Heart left ventricle (tissue), 13 donors: Measurements from ENCODE around the gene TSC2.

Experiments
- POLR2A ChIP-seq, 2 donors: fragments of 450-650 bp; IDR thresholded peaks; one replicate each; pipeline ENCODE4 v1.6.1; 2017; ENCODE audit warnings: antibody characterized with exemption in 2 of 2, mild to moderate bottlenecking in 2 of 2, moderate library complexity in 2 of 2
- TF ChIP-seq, protein P1 (sequence below), 12 donors: fragments of 200-600 bp; sonication (generic) in 4 of 12; IDR thresholded peaks; one replicate each; pipeline versions ENCODE4 v1.5.0 to v1.8.0; 2018 to 2022; ENCODE audit warnings: antibody characterized with exemption in 12 of 12, mild to moderate bottlenecking in 5 of 12
- donor health status: ischemic (EF 13 %, LVEDD 7.1; RV severe dilation, severe dysfunction).
- donor health status: DM: no; HTN: yes; CAD: no.
- donor health status: DM: no; HTN: no; CAD: no.
- donor health status: ischemic (EF 25% LVEDD 6.9; RV normal size, moderate dysfunction).
- donor health status: ischemic (EF 25% LVEDD 5.7; RV mildly dilated, moderate dysfunction).
- donor health status: ischemic (EF 35%, LVEDD 5.7; RV mildly dilated, moderate dysfunction).
- donor health status: nonischemic (EF 11% LVEDD 7.7; RV severe dilation, severe dysfunction).
- donor health status: DM: yes; HTN: yes; CAD: no.
- donor health status: PGD.
- donor health status: ischemic (EF 29% LVEDD 5.4; RV normal size, mild dysfunction).
- donor health status: nonischemic (EF 23%, LVEDD 6.1; RV moderate dilation, normal function).

DNA sequence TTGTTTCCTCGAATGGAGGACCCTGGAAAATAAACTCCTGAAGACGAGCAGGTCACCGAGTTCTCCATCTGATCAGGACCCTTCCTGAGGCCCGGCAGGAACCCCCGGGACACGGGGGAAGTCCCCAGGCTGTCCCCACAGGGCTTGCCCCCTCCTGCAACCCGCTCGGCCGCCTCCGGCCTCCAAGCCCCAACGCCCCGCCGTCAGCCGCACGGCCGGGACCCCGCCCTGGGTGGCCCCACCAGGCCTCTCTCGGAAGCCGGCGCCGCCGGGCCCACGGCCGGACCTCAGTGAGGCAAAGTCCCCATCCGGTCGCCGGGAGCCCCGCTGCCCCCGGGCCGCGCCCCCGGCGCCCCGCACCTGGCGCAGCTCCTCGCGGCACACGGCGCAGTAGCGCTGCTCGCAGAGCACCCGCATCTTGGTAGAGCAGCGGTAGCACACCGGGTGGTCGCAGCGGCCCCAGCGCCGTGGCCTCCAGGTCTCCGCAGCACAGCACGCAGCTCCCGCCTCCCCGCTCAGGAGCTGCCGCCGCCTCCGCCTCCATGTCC is 38.5 kb upstream of the TSC2 start:
- TF ChIP-seq, protein P1, sequence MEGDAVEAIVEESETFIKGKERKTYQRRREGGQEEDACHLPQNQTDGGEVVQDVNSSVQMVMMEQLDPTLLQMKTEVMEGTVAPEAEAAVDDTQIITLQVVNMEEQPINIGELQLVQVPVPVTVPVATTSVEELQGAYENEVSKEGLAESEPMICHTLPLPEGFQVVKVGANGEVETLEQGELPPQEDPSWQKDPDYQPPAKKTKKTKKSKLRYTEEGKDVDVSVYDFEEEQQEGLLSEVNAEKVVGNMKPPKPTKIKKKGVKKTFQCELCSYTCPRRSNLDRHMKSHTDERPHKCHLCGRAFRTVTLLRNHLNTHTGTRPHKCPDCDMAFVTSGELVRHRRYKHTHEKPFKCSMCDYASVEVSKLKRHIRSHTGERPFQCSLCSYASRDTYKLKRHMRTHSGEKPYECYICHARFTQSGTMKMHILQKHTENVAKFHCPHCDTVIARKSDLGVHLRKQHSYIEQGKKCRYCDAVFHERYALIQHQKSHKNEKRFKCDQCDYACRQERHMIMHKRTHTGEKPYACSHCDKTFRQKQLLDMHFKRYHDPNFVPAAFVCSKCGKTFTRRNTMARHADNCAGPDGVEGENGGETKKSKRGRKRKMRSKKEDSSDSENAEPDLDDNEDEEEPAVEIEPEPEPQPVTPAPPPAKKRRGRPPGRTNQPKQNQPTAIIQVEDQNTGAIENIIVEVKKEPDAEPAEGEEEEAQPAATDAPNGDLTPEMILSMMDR (IDR thresholded peaks at IDR 0.05): no peak
- no peak for TF ChIP-seq POLR2A (IDR thresholded peaks at IDR 0.05)
